ENCODE measurements around the gene RAB31.

Gene RAB31

GRCh38 chr18:9708434-9709303, 568 bp downstream of the RAB31 start (continued):
- TF ChIP-seq PRDM4 (tag by site-specific recombination; IDR thresholded peaks at IDR 0.05) (0 out of 2 replicates have a peak, but pooled peaks have one; percentile 45), KLF10 (tag by site-specific recombination; IDR thresholded peaks at IDR 0.05) (no peak), ZFP37 (tag by site-specific recombination; IDR thresholded peaks at IDR 0.05) (0 out of 2 replicates have a peak, but pooled peaks have one; percentile 20), ZNF510 (tag by site-specific recombination; IDR thresholded peaks at IDR 0.05; ENCODE audit: insufficient replicate concordance) (no peak), ZNF707 (tag by site-specific recombination; IDR thresholded peaks at IDR 0.05) (no peak), ZNF529 (tag by site-specific recombination; IDR thresholded peaks at IDR 0.05; ENCODE audit: insufficient replicate concordance) (no peak), ZNF274 (IDR thresholded peaks at IDR 0.05; ENCODE audit: low read length) (no peak), ZNF274 (tag by site-specific recombination; IDR thresholded peaks at IDR 0.05; ENCODE audit: borderline replicate concordance) (no peak), ZNF654 (tag by site-specific recombination; IDR thresholded peaks at IDR 0.05; ENCODE audit: low read depth) (no peak), ZNF555 (tag by site-specific recombination; conservative IDR thresholded peaks at IDR 0.05) (no peak)
- TF ChIP-seq, protein P1, sequence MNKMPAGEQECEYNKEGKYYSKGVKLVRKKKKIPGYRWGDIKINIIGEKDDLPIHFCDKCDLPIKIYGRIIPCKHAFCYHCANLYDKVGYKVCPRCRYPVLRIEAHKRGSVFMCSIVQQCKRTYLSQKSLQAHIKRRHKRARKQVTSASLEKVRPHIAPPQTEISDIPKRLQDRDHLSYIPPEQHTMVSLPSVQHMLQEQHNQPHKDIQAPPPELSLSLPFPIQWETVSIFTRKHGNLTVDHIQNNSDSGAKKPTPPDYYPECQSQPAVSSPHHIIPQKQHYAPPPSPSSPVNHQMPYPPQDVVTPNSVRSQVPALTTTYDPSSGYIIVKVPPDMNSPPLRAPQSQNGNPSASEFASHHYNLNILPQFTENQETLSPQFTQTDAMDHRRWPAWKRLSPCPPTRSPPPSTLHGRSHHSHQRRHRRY (tag by site-specific recombination; IDR thresholded peaks at IDR 0.05), result no peak
- TF ChIP-seq, protein P2, sequence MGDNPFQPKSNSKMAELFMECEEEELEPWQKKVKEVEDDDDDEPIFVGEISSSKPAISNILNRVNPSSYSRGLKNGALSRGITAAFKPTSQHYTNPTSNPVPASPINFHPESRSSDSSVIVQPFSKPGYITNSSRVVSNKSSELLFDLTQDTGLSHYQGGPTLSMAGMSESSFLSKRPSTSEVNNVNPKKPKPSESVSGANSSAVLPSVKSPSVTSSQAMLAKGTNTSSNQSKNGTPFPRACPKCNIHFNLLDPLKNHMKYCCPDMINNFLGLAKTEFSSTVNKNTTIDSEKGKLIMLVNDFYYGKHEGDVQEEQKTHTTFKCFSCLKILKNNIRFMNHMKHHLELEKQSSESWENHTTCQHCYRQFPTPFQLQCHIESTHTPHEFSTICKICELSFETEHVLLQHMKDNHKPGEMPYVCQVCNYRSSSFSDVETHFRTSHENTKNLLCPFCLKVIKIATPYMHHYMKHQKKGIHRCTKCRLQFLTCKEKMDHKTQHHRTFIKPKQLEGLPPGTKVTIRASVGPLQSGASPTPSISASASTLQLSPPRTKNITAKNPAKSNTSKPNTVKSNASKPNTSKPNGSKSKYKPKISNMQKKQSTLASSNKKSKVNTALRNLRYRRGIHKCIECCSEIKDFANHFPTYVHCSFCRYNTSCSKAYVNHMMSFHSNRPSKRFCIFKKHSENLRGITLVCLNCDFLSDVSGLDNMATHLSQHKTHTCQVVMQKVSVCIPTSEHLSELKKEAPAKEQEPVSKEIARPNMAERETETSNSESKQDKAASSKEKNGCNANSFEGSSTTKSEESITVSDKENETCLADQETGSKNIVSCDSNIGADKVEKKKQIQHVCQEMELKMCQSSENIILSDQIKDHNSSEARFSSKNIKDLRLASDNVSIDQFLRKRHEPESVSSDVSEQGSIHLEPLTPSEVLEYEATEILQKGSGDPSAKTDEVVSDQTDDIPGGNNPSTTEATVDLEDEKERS (tag by site-specific recombination; IDR thresholded peaks at IDR 0.05), result no peak
- TF ChIP-seq, protein P3, sequence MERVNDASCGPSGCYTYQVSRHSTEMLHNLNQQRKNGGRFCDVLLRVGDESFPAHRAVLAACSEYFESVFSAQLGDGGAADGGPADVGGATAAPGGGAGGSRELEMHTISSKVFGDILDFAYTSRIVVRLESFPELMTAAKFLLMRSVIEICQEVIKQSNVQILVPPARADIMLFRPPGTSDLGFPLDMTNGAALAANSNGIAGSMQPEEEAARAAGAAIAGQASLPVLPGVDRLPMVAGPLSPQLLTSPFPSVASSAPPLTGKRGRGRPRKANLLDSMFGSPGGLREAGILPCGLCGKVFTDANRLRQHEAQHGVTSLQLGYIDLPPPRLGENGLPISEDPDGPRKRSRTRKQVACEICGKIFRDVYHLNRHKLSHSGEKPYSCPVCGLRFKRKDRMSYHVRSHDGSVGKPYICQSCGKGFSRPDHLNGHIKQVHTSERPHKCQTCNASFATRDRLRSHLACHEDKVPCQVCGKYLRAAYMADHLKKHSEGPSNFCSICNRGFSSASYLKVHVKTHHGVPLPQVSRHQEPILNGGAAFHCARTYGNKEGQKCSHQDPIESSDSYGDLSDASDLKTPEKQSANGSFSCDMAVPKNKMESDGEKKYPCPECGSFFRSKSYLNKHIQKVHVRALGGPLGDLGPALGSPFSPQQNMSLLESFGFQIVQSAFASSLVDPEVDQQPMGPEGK (tag by site-specific recombination; IDR thresholded peaks at IDR 0.05), result peak; percentile 44; the same call in 1 of the 2 replicates
- TF ChIP-seq, protein P4, sequence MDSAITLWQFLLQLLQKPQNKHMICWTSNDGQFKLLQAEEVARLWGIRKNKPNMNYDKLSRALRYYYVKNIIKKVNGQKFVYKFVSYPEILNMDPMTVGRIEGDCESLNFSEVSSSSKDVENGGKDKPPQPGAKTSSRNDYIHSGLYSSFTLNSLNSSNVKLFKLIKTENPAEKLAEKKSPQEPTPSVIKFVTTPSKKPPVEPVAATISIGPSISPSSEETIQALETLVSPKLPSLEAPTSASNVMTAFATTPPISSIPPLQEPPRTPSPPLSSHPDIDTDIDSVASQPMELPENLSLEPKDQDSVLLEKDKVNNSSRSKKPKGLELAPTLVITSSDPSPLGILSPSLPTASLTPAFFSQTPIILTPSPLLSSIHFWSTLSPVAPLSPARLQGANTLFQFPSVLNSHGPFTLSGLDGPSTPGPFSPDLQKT (IDR thresholded peaks at IDR 0.05; ENCODE audit: borderline replicate concordance, low read depth, low read length), result no peak
